ENCODE measurements around the gene SYT7.
"Not testable (repeated sequence)": the region's sequence is repeated elsewhere in the genome, so short reads cannot be mapped to it uniquely, and the experiment has no call there.

The SYT7 gene

GRCh38 chr11:61496602-61497400, 84.1 kb downstream of the SYT7 start:
- DNase-seq (ENCODE audit: low spot score) = no peak

GRCh38 chr11:61495801-61496601, 84.9 kb downstream of the SYT7 start:
- DNase-seq (ENCODE audit: low spot score) = no peak

DNA sequence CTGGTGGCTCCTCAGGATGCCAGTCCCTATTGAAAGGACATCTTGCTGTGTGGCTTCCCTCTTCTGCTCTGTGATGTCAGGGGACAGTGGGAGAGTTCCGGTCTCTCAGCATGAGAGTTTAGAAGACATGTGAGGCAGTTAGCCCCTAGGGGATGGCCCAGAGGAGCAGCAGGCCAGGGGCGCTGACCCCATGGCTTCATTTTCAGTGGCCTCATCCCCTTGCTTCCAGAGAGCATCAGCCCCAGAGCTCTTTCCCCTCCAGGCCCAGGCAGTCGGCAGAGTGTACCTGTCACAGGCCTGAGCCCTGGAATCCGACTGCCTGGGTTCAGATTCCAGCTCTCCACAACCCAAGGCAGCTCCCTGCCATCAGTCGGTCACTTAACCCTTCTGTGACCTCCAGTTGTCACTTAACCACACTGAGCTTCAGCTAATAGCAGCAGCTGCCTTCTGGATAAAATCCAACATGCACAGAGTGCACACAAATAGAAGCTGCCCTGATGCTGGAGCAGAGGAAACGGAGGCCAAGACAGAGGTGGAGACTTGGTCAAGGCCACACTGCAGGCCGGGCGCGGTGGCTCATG, 86.4 kb downstream of the SYT7 start:
- DNase-seq (ENCODE audit: low spot score) = no peak

DNA sequence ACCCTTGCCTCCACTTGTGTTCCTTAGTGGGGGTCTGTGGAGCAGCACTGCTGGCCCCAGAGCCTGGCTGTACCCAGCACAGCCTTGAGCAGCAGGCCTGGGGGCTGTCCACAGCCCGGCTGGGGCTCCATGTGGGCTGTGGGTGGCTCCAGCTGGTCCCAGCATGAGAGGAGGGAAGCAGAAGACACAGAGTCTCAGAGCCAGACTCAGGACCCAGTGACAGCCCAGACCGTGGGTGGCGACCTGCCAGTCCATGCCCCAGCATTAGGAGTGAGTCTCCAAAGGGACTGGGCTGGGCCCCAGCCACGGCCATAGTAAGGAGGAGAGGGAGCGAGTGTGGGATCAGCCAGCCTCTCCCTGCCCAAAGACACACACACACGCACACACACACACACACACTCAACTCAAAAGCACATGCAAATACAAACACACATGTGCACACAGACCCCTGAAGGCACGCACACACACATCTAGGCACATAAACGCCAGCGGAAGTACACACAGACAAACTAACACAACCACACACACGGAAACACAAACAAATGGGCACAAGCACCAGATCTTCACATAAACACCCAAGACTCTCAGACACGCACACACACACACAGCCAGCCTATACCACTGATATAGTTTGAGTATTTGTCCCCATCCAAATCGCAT, 89.0 kb downstream of the SYT7 start:
- DNase-seq (ENCODE audit: low spot score) = no peak

GRCh38 chr11:61489833-61490721, 90.8 kb downstream of the SYT7 start:
- DNase-seq (ENCODE audit: low spot score) = no peak

DNA sequence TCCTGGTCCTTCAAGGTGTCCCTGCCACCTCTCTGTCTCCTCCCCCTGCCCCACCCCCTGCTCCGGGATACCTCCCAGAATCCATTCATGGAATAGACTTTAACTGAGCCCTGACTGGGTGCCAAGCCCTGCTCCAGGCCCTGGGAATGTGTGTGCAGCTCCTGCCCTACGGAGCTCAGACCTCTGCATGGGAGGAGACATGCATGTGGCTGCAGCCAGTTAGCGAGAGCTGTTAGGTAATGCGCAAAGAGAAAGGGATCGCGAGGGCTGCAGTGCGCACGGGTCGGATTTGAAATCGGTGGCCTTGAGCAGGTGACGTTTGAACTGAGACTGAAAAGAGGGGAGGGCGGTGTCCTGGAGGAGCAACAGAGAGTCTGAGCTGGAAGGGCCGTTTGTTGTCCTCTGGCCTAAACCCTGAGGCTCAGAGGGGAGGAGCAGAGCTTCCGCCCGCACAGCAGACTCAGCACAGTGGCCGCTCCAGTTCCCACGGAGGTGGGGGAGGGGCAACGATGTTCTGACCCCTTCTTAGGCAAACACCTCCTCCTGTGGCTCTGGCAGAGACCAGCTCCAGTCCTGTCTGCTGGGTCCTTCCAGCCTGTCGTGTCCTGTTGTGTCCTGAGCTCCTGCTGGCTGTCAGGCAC, 92.1 kb downstream of the SYT7 start:
- peak; percentile 24 for DNase-seq (ENCODE audit: low spot score)

GRCh38 chr11:61487342-61488025, 93.4 kb downstream of the SYT7 start:
- DNase-seq (ENCODE audit: low spot score) = no peak

GRCh38 chr11:61486779-61487178, 94.1 kb downstream of the SYT7 start:
- no peak for DNase-seq (ENCODE audit: low spot score)

- DNase-seq (ENCODE audit: low spot score) = no peak
Measured at GRCh38 chr11:61486011-61486620, 94.8 kb downstream of the SYT7 start.

DNA sequence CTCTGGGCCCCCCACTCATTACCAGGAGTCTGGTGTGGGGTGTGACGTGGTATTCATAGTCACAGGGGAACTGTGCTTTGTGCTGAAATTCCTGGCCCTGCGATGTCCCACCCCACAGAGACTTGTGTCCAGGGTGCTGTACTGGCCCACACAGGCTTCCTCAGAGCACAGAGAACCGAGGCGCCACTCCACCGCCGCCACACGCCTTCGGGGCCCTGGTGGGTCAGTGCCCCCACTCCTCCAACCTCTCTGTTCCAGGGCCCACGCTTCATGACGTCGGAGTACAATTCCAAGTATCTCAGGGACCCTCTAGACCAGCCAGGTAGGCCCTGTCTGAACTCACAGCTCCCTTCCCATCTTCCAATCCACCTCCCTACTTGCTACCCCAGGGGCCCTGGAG, 95.8 kb downstream of the SYT7 start:
- DNase-seq (ENCODE audit: low spot score) = no peak

DNA sequence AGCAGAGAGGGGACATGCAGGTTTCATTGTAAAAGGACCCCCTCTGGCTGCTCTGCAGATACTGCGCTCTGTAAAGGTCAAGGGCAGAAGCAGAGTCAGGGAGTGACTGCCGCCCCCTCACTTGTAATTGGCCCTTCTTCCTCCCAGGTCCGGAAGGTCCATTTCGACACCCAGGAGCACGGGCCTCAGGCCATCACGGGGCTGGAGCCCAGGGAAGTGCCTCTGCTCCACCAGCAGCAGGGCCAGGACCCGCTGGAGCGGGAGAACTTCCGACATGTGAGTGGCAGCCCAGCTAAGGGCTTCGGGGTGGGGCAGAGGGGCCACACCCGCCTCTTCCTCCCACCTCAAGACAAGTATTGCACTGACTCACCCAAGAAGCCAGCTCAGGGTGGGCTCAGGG, 96.3 kb downstream of the SYT7 start:
- no peak for DNase-seq (ENCODE audit: low spot score)

GRCh38 chr11:61482513-61482912, 98.4 kb downstream of the SYT7 start:
- peak; percentile 24 for DNase-seq (ENCODE audit: low spot score)

DNA sequence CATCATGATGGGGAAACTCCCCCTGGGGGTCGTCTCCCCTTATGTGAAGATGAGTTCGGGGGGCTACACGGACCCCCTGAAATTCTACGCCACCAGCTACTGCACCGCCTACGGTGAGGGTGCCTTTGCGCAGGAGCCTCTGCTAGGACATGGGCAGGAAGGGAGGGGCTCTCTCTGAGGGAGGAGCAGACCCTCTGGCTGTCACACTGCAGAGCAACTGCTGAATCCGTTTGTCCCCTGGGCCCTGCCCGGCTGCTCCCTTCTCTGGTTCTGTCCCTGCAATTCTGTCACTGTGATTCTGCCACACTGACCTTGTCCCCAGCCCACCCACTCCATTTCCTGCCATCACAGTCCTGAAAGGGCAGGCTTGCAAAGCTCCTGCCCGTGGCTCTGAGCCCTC, 99.1 kb downstream of the SYT7 start:
- no peak for DNase-seq (ENCODE audit: low spot score)

GRCh38 chr11:61480994-61481335, 99.9 kb downstream of the SYT7 start:
- DNase-seq (ENCODE audit: low spot score) = peak; percentile 23

GRCh38 chr11:61480261-61480993, 100.4 kb downstream of the SYT7 start:
- no peak for DNase-seq (ENCODE audit: low spot score)

- DNase-seq (ENCODE audit: low spot score) = not testable (repeated sequence)
Measured at GRCh38 chr11:61479360-61480058, 101.4 kb downstream of the SYT7 start.

DNA sequence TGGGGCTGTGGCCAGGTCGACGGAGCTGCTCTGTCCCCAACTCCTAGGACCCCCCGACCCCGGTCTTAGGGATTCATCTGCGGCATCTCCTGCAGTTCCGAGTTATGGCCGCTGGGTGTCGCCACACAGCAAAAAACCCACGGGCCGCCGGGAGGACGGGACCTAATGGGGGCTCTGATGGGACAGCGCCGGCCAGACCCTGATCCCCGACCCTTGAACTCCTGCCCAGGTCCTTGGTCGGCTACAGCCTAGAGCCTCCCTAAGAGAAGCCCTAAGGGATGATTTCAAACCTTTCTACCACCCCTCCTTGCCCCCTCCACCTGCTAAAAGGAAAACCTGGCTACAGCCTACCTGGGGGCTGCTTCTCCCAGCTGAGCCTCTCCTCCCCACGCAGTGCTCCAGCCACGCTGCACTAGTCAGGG, 103.1 kb downstream of the SYT7 start:
- DNase-seq (ENCODE audit: low spot score) = no peak

DNA sequence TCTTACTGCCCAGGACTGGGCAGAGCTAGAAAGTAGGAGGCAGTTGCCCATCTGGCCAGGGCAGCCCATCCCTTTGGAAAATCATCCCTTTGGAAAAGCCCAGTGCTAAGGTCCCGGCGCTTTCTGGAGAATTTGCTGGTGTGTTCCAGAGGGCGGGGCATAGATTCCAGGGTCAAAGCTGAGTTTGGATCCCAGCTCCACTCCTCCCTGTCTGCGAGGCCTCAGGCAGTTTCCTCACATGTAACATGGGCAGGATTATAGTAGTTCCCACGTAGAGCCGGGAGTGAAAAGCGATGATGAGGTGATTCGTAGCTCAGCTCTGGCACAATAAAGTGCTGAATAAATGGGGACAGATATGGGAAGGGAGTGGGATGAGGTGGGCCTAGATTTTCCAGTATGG, 103.8 kb downstream of the SYT7 start:
- no peak for DNase-seq (ENCODE audit: low spot score)

DNA sequence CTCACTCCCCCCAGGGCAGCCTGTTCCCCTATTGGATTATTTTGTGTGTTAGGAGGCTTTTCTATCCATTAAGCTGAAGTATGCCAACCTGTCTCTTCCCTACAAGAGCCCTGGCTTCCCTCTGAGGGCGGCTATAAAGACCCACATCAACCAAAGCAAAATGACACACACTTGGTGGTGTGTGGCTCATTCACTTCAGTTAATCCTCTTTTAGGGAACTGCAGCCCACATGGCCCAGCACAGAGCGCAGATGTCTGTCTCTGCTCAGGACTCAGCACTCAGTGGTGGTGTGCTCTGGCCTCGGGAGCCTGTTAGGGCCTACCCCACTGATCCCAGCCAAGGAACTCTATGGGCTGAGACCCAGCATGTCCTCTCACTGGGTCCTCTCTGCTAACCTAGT, 104.5 kb downstream of the SYT7 start:
- DNase-seq (ENCODE audit: low spot score) = no peak
